A549 (cell line): ENCODE results near the gene POU6F1. TPM values are rescaled to one million over a fixed set of nuclear protein-coding genes. Genes with fewer than 3 reads are reported as not detected.

Experiments
- ATAC-seq, 2 experiments: fragments of 200-7000 bp in 1 of 2; fragments of >200 bp in 1 of 2; cut with Nextera tagmentation in 1 of 2; cut with Tn5 transposase in 1 of 2; 3 replicates each; pipeline versions ENCODE4 v1.8.0 to v1.9.1; 2018 to 2020; ENCODE audit warnings: mild to moderate bottlenecking in 1 of 2, moderate library complexity in 1 of 2
- CTCF ChIA-PET: fragments of 300-600 bp; sonication (Branson Sonifier 250); formaldehyde crosslinking; extraction: SDS; loops from one replicate; lab custom pipeline; 2021; ENCODE audit warnings: antibody characterized with exemption, inconsistent platforms; lab: Yijun Ruan, JAX
- POLR2A ChIA-PET: fragments of 350-600 bp; formaldehyde crosslinking; extraction: SDS; loops from one replicate; lab custom pipeline; 2021; ENCODE audit warnings: antibody characterized with exemption, inconsistent platforms; lab: Yijun Ruan, JAX
- DNase-seq, 2 experiments: peaks; one replicate each; pipeline versions ENCODE4 v3.0.0 to v3.0.0-alpha.2; 2011 to 2016; ENCODE audit warnings: low read depth in 1 of 2, low spot score in 1 of 2
- FAIRE-seq: peaks from 2 replicates; lab custom pipeline; 2011; peaks lifted over from hg19 to GRCh38; lab: Jason Lieb, UNC
- H3K27ac ChIP-seq, 2 experiments: fragments of >200 bp; sonication (Bioruptor Twin); formaldehyde crosslinking; 3 replicates each; pipeline ENCODE4 v1.5.1; 2016 to 2017
- H3K4me1 ChIP-seq: fragments of >200 bp; sonication (Bioruptor Twin); formaldehyde crosslinking; 3 replicates; pipeline ENCODE4 v1.6.1; 2016
- H3K4me2 ChIP-seq: fragments of >200 bp; sonication (Bioruptor Twin); formaldehyde crosslinking; 3 replicates; pipeline ENCODE4 v1.6.1; 2016
- H3K4me3 ChIP-seq: fragments of >200 bp; sonication (Bioruptor Twin); formaldehyde crosslinking; 3 replicates; pipeline ENCODE4 v1.5.1; 2016
- H3K9me3 ChIP-seq: fragments of >200 bp; sonication (Bioruptor Twin); formaldehyde crosslinking; 3 replicates; pipeline ENCODE4 v1.6.1; 2016
- CBX2 ChIP-seq: fragments of 200-600 bp; sonication (generic); IDR thresholded peaks from 2 replicates; pipeline ENCODE4 v1.6.1; 2016; ENCODE audit warnings: low read depth, mild to moderate bottlenecking, borderline replicate concordance
- CHD2 ChIP-seq: fragments of 150-350 bp; IDR thresholded peaks from 2 replicates; pipeline ENCODE4 v1.6.1; 2014; ENCODE audit warnings: low read length; ENCODE audit not compliant: partially characterized antibody
- EHF ChIP-seq: fragments of 250-450 bp; sonication (Bioruptor Pico); IDR thresholded peaks from 2 replicates; pipeline ENCODE4 v1.5.0; 2020; ENCODE audit warnings: mild to moderate bottlenecking
- EP300 ChIP-seq, 2 experiments: fragments of >200 bp; sonication (Bioruptor Twin); formaldehyde crosslinking; IDR thresholded peaks; 2 replicates in 1 of 2; 3 replicates in 1 of 2; pipeline ENCODE4 v1.6.1; 2016 to 2017
- FOSB ChIP-seq: fragments of 250-450 bp; sonication (Bioruptor Pico); IDR thresholded peaks from 2 replicates; pipeline ENCODE4 v1.5.0; 2020; ENCODE audit warnings: mild to moderate bottlenecking, moderate library complexity
- FOSL2 ChIP-seq, 2 experiments: fragments of 450-650 bp in 1 of 2; fragments of >200 bp in 1 of 2; sonication (Bioruptor Twin) in 1 of 2; formaldehyde crosslinking; IDR thresholded peaks; 2 replicates each; pipeline versions ENCODE4 v1.5.0 to v1.6.1; 2016 to 2020; ENCODE audit warnings: mild to moderate bottlenecking in 1 of 2, moderate library complexity in 1 of 2
- FOXS1 ChIP-seq: fragments of 250-450 bp; sonication (Bioruptor Pico); IDR thresholded peaks from 2 replicates; pipeline ENCODE4 v1.5.0; 2020; ENCODE audit warnings: mild to moderate bottlenecking, moderate library complexity
- HOXA7 ChIP-seq: fragments of 250-450 bp; sonication (Bioruptor Pico); IDR thresholded peaks from 2 replicates; pipeline ENCODE4 v1.5.0; 2020; ENCODE audit warnings: mild to moderate bottlenecking, moderate library complexity
- KDM5A ChIP-seq: fragments of 200-600 bp; sonication (generic); IDR thresholded peaks from 2 replicates; pipeline ENCODE4 v1.6.1; 2016; ENCODE audit warnings: antibody characterized with exemption, mild to moderate bottlenecking
- MAFK ChIP-seq: fragments of 450-650 bp; IDR thresholded peaks from 2 replicates; pipeline ENCODE4 v1.6.1; 2014; ENCODE audit not compliant: partially characterized antibody
- MAZ ChIP-seq: fragments of 150-350 bp; IDR thresholded peaks from 2 replicates; pipeline ENCODE4 v1.6.1; 2014; ENCODE audit warnings: antibody characterized with exemption, low read depth, low read length, borderline replicate concordance
- MYC ChIP-seq: IDR thresholded peaks from 2 replicates; pipeline ENCODE4 v1.6.1; 2012; ENCODE audit warnings: mild to moderate bottlenecking, inconsistent platforms, low read length, improper control_type of control experiment, borderline replicate concordance
- NFE2L2 ChIP-seq: fragments of 150-350 bp; conservative IDR thresholded peaks from 2 replicates; pipeline ENCODE4 v1.6.1; 2014; ENCODE audit warnings: low read length
- RAD21 ChIP-seq, 2 experiments: fragments of >200 bp in 1 of 2; sonication (Bioruptor Twin) in 1 of 2; formaldehyde crosslinking in 1 of 2; IDR thresholded peaks in 1 of 2; conservative IDR thresholded peaks in 1 of 2; 2 replicates in 1 of 2; 3 replicates in 1 of 2; pipeline ENCODE4 v1.6.1; 2012 to 2018; ENCODE audit warnings: inconsistent platforms in 1 of 2
- SMC3 ChIP-seq: fragments of >200 bp; sonication (Bioruptor Twin); formaldehyde crosslinking; IDR thresholded peaks from 3 replicates; pipeline ENCODE4 v1.6.1; 2018; ENCODE audit warnings: inconsistent platforms
- TFCP2L1 ChIP-seq: fragments of 250-450 bp; sonication (Bioruptor Pico); IDR thresholded peaks from 2 replicates; pipeline ENCODE4 v1.5.0; 2021; ENCODE audit warnings: mild to moderate bottlenecking
- ZFP36 ChIP-seq: fragments of 450-650 bp; IDR thresholded peaks from 2 replicates; pipeline ENCODE4 v1.6.1; 2014; ENCODE audit warnings: borderline replicate concordance; ENCODE audit not compliant: partially characterized antibody
- WGBS: methylation state at CpG from one replicate; pipeline ENCODE4 v1.1.6; 2017; ENCODE audit errors: missing lambda C conversion rate; 5-methylcytosine and 5-hydroxymethylcytosine counted together
- polyA plus RNA-seq, 4 experiments: library from polyadenylated mRNA; depleted of rRNA in 3 of 4; stranded (reverse); fragments of >200 nt; fragmentation: RNase III in 1 of 4; extraction: RNeasy Plus Mini Kit Qiagen cat#74134 plus additional on column Dnase treatment in 1 of 4; gene quantifications; 2 replicates in 3 of 4; 3 replicates in 1 of 4; pipeline ENCODE4 v1.2.3, GENCODE V29; 2011 to 2017
- TF ChIP-seq, protein P1 (sequence below): IDR thresholded peaks from 2 replicates; pipeline ENCODE4 v1.6.1; 2012
- TF ChIP-seq, protein P2 (sequence below): fragments of >200 bp; sonication (Bioruptor Twin); formaldehyde crosslinking; IDR thresholded peaks from 3 replicates; pipeline ENCODE4 v1.5.1; 2016
- TF ChIP-seq, protein P3 (sequence below): IDR thresholded peaks from 2 replicates; pipeline ENCODE4 v1.6.1; 2012
- TF ChIP-seq, protein P4 (sequence below): fragments of 200-600 bp; sonication (generic); IDR thresholded peaks from 2 replicates; pipeline ENCODE4 v1.6.1; 2016; ENCODE audit warnings: antibody characterized with exemption, mild to moderate bottlenecking, moderate library complexity
- TF ChIP-seq, protein P5 (sequence below): IDR thresholded peaks from 2 replicates; pipeline ENCODE4 v1.6.1; 2012; ENCODE audit warnings: low read depth, borderline replicate concordance
- TF ChIP-seq, protein P6 (sequence below): fragments of >200 bp; sonication (Bioruptor Twin); formaldehyde crosslinking; IDR thresholded peaks from 3 replicates; pipeline ENCODE4 v1.6.1; 2016
- TF ChIP-seq, protein P7 (sequence below): fragments of 150-350 bp; IDR thresholded peaks from 2 replicates; pipeline ENCODE4 v1.6.1; 2014; ENCODE audit warnings: low read depth, mild to moderate bottlenecking, low read length

Gene POU6F1
- polyA plus RNA-seq, 2 of the 4 experiments (the other 2 are of a cell fraction), result 0.58 to 1.3 TPM

DNA sequence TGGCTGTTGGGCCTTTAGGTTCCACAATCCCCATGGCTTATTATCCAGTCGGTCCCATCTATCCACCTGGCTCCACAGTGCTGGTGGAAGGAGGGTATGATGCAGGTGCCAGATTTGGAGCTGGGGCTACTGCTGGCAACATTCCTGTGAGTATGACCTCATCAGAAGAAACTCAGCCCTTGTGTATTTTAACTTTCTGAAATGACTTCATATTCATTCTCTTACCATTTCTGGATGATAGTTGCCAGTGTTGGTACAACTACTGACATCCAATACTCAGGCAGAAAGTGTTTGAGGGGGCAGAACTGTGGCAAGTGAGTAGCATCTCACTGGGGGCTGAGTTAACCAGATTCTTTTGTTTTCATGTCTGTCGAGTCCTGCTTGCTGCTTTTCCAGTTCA lies 23.1 kb upstream of the POU6F1 start (continued):
- TF ChIP-seq, protein P1, sequence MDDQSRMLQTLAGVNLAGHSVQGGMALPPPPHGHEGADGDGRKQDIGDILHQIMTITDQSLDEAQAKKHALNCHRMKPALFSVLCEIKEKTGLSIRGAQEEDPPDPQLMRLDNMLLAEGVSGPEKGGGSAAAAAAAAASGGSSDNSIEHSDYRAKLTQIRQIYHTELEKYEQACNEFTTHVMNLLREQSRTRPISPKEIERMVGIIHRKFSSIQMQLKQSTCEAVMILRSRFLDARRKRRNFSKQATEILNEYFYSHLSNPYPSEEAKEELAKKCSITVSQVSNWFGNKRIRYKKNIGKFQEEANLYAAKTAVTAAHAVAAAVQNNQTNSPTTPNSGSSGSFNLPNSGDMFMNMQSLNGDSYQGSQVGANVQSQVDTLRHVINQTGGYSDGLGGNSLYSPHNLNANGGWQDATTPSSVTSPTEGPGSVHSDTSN, result no peak
- TF ChIP-seq, protein P2, sequence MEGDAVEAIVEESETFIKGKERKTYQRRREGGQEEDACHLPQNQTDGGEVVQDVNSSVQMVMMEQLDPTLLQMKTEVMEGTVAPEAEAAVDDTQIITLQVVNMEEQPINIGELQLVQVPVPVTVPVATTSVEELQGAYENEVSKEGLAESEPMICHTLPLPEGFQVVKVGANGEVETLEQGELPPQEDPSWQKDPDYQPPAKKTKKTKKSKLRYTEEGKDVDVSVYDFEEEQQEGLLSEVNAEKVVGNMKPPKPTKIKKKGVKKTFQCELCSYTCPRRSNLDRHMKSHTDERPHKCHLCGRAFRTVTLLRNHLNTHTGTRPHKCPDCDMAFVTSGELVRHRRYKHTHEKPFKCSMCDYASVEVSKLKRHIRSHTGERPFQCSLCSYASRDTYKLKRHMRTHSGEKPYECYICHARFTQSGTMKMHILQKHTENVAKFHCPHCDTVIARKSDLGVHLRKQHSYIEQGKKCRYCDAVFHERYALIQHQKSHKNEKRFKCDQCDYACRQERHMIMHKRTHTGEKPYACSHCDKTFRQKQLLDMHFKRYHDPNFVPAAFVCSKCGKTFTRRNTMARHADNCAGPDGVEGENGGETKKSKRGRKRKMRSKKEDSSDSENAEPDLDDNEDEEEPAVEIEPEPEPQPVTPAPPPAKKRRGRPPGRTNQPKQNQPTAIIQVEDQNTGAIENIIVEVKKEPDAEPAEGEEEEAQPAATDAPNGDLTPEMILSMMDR, result no peak
- TF ChIP-seq, protein P3, sequence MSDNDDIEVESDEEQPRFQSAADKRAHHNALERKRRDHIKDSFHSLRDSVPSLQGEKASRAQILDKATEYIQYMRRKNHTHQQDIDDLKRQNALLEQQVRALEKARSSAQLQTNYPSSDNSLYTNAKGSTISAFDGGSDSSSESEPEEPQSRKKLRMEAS, result no peak
- TF ChIP-seq FOXS1 (CRISPR knock-in tag) (no peak), EHF (CRISPR knock-in tag) (no peak), ZFP36 (no peak)
- TF ChIP-seq, all 56 proteins: peak for 0

DNA sequence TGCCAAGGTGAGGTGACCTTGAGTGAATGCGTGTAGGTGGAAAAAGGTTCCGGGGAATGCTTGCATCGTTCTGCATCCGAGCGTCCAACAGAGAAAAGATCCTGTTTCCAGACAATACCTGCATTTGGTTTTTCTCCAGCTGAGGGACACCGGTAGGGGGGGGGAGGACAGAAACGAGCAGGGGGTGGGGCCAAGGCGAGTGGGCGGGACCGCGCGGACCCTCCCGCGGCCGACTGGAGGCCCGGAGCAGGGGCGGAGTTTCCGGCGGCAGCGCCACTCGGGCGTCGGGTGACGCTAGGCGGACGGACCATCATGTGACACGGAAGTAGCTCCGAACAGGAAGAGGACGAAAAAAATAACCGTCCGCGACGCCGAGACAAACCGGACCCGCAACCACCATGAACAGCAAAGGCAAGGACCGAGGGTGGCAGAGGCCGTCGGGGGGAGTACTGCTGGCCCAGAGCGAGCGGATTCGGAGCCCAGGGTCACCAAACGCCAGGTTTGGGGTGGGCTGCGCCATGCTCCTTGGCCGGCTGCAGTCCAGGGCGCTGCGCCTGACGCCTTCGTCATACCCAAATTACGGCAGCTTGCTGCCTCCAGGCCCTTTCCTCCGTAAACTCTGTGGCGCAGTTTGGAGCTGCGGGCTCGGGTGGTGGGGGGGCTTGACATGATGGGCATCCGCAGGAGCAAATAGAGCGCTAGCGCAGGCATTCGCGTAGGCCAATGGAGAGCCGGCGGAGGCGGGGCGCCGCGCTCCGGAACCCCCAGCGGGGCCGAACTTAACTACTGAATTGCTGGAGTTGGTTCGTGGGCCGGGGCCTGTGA lies 20.9 kb upstream of the POU6F1 start, which contains the start of gene DAZAP2:
TSS of gene DAZAP2 (plus strand) at position 317 of the 825 bp plus-strand sequence. CDS start at position 399, 82 bp downstream.
- ChIA-PET POLR2A (interaction anchor here (0.6 to 3.1 kb wide), 17 partner anchors 9 to 581 kb away, joined by 3 to 69 read pairs (median 3); partner anchors contain the start of genes CSRNP2, POU6F1 and SMAGP), CTCF (interaction anchor here (0.6 to 3.1 kb wide), 9 partner anchors 9 to 113 kb away, joined by 3 to 13 read pairs (median 4); partner anchors contain the start of gene POU6F1)
- Histone ChIP-seq H3K27ac (peak within 1 kb of the TSS; percentile 99 to 100), H3K9me3 (no peaks in the 10 kb centered on the region), H3K4me2 (peak within 1 kb of the TSS; percentile 96), H3K4me3 (peak within 1 kb of the TSS; percentile 90), H3K4me1 (peaks cover 15% of the 10 kb centered on the region)
- FAIRE-seq, result no peak
- WGBS, result under 1% methylated on average over 63 of the region's 70 CpGs
- peak; percentile 97 for ATAC-seq
- peak; percentile 94 to 98 for DNase-seq
- TF ChIP-seq, protein P4, sequence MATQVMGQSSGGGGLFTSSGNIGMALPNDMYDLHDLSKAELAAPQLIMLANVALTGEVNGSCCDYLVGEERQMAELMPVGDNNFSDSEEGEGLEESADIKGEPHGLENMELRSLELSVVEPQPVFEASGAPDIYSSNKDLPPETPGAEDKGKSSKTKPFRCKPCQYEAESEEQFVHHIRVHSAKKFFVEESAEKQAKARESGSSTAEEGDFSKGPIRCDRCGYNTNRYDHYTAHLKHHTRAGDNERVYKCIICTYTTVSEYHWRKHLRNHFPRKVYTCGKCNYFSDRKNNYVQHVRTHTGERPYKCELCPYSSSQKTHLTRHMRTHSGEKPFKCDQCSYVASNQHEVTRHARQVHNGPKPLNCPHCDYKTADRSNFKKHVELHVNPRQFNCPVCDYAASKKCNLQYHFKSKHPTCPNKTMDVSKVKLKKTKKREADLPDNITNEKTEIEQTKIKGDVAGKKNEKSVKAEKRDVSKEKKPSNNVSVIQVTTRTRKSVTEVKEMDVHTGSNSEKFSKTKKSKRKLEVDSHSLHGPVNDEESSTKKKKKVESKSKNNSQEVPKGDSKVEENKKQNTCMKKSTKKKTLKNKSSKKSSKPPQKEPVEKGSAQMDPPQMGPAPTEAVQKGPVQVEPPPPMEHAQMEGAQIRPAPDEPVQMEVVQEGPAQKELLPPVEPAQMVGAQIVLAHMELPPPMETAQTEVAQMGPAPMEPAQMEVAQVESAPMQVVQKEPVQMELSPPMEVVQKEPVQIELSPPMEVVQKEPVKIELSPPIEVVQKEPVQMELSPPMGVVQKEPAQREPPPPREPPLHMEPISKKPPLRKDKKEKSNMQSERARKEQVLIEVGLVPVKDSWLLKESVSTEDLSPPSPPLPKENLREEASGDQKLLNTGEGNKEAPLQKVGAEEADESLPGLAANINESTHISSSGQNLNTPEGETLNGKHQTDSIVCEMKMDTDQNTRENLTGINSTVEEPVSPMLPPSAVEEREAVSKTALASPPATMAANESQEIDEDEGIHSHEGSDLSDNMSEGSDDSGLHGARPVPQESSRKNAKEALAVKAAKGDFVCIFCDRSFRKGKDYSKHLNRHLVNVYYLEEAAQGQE, result peak; percentile 53; the same call in 1 of the 2 replicates
- no peak for TF ChIP-seq HOXA7 (CRISPR knock-in tag)
- no peak for TF ChIP-seq KDM5A
- TF ChIP-seq MAZ, result 0 out of 2 replicates have a peak, but pooled peaks have one; percentile 34
- TF ChIP-seq, protein P5, sequence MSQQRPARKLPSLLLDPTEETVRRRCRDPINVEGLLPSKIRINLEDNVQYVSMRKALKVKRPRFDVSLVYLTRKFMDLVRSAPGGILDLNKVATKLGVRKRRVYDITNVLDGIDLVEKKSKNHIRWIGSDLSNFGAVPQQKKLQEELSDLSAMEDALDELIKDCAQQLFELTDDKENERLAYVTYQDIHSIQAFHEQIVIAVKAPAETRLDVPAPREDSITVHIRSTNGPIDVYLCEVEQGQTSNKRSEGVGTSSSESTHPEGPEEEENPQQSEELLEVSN, result no peak
- no peak for TF ChIP-seq CHD2
- peak; percentile 54; the same call in 1 of the 2 replicates for TF ChIP-seq FOSB
- TF ChIP-seq EP300 (IDR thresholded peaks at IDR 0.05), result no peak
- TF ChIP-seq NFE2L2, result no peak
- no peak for TF ChIP-seq FOSL2 (IDR thresholded peaks at IDR 0.05)
- TF ChIP-seq FOSL2 (CRISPR knock-in tag; IDR thresholded peaks at IDR 0.05), result no peak; the same call in none of the 2 replicates
- no peak for TF ChIP-seq MYC
- no peak for TF ChIP-seq MAFK
- TF ChIP-seq, protein P3, result peak; percentile 19; the same call in 1 of the 2 replicates
- TF ChIP-seq CBX2, result no peak
- TF ChIP-seq, protein P6, sequence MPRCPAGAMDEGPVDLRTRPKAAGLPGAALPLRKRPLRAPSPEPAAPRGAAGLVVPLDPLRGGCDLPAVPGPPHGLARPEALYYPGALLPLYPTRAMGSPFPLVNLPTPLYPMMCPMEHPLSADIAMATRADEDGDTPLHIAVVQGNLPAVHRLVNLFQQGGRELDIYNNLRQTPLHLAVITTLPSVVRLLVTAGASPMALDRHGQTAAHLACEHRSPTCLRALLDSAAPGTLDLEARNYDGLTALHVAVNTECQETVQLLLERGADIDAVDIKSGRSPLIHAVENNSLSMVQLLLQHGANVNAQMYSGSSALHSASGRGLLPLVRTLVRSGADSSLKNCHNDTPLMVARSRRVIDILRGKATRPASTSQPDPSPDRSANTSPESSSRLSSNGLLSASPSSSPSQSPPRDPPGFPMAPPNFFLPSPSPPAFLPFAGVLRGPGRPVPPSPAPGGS, result 0 out of 3 replicates have a peak, but pooled peaks have one; percentile 89
- no peak for TF ChIP-seq SMC3
- TF ChIP-seq, protein P7, sequence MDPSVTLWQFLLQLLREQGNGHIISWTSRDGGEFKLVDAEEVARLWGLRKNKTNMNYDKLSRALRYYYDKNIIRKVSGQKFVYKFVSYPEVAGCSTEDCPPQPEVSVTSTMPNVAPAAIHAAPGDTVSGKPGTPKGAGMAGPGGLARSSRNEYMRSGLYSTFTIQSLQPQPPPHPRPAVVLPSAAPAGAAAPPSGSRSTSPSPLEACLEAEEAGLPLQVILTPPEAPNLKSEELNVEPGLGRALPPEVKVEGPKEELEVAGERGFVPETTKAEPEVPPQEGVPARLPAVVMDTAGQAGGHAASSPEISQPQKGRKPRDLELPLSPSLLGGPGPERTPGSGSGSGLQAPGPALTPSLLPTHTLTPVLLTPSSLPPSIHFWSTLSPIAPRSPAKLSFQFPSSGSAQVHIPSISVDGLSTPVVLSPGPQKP, result no peak
- TF ChIP-seq TFCP2L1 (CRISPR knock-in tag), result 0 out of 2 replicates have a peak, but pooled peaks have one; percentile 6
- no peak for TF ChIP-seq ZFP36
- TF ChIP-seq RAD21 (conservative IDR thresholded peaks at IDR 0.05 in 1 of 2, IDR thresholded peaks at IDR 0.05 in 1 of 2), result 0 out of 5 replicates have a peak, but pooled peaks of 1 of the 2 experiments have one; percentile 15
